ENCODE measurements around the gene PMS1.
"Not testable (repeated sequence)": the region's sequence is repeated elsewhere in the genome, so short reads cannot be mapped to it uniquely, and the experiment has no call there.

PMS1 gene

DNA sequence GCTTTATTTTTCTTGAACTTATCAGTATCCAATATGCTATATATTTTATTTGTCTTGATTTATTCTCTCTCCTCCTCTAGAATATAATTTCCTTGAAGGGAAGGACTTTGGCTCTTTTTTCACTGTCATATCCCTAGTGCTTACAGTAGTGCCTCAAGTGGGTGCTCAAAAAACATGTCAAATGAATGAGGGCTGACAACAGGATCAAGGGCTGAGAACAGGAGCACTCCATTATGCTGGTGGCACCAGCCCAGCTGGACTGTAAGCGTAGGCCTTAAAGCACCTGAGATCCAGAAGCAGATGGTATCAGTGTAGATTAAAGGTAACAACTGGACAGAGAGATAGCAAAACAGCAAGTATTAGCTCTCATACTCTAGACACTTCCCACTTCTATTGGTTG is 46.3 kb downstream of the PMS1 start:
- Mint-ChIP-seq H3K27ac (no peak overlapping the region), H3K4me3 (no peak overlapping the region), H3K4me1 (ENCODE audit: low read depth) (peaks cover 17% of the 10 kb centered on the region), H3K27me3 (no peaks in the 10 kb centered on the region), H3K9me3 (no peaks in the 10 kb centered on the region), H3K36me3 (ENCODE audit: low read depth) (peaks cover 65% of the 10 kb centered on the region)
- DNase-seq: no peak

DNA sequence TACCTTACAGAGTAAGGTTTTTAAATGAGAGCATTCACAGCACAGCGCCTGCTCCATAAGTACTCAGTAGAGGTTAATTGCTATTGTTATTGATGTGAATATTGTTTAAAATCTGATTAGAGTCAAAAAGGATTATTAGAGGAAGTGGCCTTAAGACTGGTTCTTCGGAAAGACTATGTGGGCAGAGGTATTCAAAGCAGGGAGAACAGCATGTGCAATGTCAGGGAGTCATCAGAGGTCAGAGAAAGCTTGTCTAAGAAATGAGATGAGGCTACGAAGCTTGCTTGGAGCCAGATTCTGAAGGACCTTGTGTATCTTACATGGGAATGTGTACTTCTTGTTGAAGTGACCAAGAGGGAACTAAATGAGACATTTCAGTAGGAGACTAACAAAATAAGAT is 49.8 kb downstream of the PMS1 start:
- DNase-seq: no peak
- Mint-ChIP-seq H3K36me3 (ENCODE audit: low read depth) (peaks cover 63% of the 10 kb centered on the region), H3K27me3 (no peaks in the 10 kb centered on the region), H3K4me1 (ENCODE audit: low read depth) (peaks cover 35% of the 10 kb centered on the region), H3K27ac (no peak overlapping the region), H3K4me3 (no peak overlapping the region), H3K9me3 (no peaks in the 10 kb centered on the region)

DNA sequence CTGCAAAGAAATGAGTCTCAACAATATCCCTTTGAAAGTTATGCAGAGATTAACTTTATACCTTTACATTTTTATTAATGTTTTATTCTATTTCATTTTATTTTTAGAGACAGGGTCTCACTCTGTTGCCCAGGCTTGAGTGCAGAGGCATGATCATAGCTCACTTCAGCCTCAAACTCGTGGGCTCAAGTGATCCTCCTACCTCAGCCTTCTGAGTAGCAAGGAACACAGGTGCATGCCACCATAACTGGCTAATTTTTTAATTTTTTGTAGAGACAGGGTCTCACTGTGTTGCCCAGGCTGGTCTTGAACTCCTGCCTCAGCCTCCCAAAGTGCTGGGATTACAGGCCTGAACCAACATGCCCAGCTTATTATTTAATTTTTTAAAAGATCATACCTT is 50.4 kb downstream of the PMS1 start:
- H3K27ac Mint-ChIP-seq: not testable (repeated sequence)

DNA sequence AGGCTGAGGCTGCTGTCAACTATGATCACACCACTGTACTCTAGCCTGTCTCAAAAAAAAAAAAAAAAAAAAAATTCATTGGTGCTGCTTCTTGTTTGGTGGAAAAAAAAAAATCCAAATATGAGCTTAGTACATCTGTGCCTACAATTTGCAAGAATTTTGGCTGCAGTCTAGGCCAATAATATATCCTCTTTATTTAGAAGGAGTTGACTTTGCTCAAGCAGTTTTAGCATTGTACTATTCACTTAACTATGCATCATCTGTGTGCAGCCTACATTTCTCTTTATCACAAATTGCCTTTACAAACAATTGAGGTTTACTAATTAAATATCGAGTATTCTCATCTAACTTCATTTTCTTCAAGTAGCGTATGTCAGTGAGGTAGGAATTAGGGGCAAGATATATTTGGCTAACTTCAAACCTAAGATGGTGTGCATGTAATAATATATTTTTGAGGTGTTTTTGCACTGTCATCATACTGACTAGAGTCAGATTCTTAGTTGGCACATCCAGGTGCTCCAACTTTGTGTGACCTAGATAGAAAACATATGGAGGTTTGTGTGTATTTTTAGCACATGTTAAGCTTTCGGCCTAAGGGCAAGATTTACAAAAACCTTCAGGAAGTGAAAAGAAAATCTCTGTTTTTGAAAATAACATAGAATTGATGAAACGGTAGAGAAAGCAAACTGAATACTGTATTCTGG is 51.8 kb downstream of the PMS1 start:
- Mint-ChIP-seq H3K9me3 (no peaks in the 10 kb centered on the region), H3K27ac (no peak overlapping the region), H3K4me1 (ENCODE audit: low read depth) (peaks cover 25% of the 10 kb centered on the region), H3K27me3 (no peaks in the 10 kb centered on the region), H3K36me3 (ENCODE audit: low read depth) (peaks cover 55% of the 10 kb centered on the region), H3K4me3 (no peak overlapping the region)
- no peak for DNase-seq

More for the DNA sequence above, 50.4 kb downstream of the PMS1 start:
- H3K27me3 Mint-ChIP-seq, H3K4me3 Mint-ChIP-seq, DNase-seq, H3K9me3 Mint-ChIP-seq: not testable (repeated sequence)
- H3K36me3 Mint-ChIP-seq (ENCODE audit: low read depth): peaks cover 62% of the 10 kb centered on the region
- peaks cover 32% of the 10 kb centered on the region for H3K4me1 Mint-ChIP-seq (ENCODE audit: low read depth)

DNA sequence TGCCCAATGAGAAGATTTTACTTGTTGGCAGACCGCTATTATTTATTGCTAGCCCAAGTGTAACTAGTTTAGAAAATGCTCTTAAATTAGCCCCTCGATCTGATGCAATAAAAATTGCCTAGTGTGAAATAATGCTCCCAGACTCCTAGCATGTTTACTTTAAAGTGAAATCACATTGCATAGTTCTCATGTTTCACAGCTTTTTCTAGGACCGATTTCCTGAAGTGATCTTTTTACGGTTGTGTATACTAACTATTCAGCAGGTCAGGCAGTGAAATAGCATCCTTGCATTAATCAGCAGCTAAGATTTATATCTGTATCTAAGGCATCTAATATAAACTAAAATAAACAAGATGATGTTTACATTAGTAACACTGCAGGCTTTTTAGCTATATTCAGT is 52.4 kb downstream of the PMS1 start:
- no peaks in the 10 kb centered on the region for H3K9me3 Mint-ChIP-seq
- H3K27me3 Mint-ChIP-seq: no peaks in the 10 kb centered on the region
- H3K4me3 Mint-ChIP-seq: no peak overlapping the region
- no peak for DNase-seq
- H3K27ac Mint-ChIP-seq: no peak overlapping the region
- H3K4me1 Mint-ChIP-seq (ENCODE audit: low read depth): peaks cover 27% of the 10 kb centered on the region
- H3K36me3 Mint-ChIP-seq (ENCODE audit: low read depth): peaks cover 57% of the 10 kb centered on the region

DNA sequence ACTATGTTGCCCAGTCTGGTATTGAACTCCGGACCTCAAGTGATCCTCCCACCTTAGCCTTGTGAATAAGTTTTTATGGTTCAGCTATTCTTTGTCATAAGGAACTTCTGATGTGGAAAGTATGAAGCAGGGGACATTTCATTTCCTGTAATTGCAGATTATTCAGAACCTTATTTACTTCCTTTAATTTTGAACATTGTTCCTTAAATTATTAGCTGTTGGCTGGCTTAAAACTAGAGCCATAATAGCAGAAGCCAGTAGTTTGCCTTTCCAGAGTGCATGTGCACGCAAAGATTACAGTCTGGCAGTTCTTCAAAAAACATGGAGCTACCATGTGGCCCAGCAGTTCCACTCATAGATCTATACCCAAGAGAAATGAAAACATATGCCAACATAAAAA is 53.1 kb downstream of the PMS1 start:
- Mint-ChIP-seq H3K27me3 (no peaks in the 10 kb centered on the region), H3K9me3 (no peaks in the 10 kb centered on the region), H3K4me1 (ENCODE audit: low read depth) (peaks cover 27% of the 10 kb centered on the region), H3K27ac (peak overlapping the region; percentile 11), H3K36me3 (ENCODE audit: low read depth) (peaks cover 60% of the 10 kb centered on the region), H3K4me3 (no peak overlapping the region)
- DNase-seq: no peak

DNA sequence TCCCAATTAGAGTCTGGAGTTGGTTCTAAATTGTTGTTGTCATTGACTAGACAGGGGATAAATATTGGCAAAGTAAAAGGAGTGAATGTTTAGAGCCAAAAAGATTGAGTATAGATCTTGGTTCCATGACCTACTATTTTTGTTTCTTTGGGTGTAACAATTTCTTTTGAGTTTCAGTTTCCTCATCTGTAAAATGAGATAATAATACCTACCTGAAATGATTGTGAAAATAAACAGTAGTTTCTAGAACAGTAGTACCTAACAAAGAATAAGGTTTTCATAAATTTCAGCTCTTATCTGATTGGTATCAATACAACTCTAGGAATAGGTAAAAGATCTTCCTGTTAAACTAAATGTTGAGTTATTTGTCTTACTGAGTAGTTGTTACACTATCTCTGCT is 56.8 kb downstream of the PMS1 start:
- no peaks in the 10 kb centered on the region for H3K27me3 Mint-ChIP-seq
- H3K27ac Mint-ChIP-seq: peak overlapping the region; percentile 14
- no peaks in the 10 kb centered on the region for H3K9me3 Mint-ChIP-seq
- H3K36me3 Mint-ChIP-seq (ENCODE audit: low read depth): peaks cover 79% of the 10 kb centered on the region
- no peak for DNase-seq
- no peak overlapping the region for H3K4me3 Mint-ChIP-seq
- peaks cover 21% of the 10 kb centered on the region for H3K4me1 Mint-ChIP-seq (ENCODE audit: low read depth)

DNA sequence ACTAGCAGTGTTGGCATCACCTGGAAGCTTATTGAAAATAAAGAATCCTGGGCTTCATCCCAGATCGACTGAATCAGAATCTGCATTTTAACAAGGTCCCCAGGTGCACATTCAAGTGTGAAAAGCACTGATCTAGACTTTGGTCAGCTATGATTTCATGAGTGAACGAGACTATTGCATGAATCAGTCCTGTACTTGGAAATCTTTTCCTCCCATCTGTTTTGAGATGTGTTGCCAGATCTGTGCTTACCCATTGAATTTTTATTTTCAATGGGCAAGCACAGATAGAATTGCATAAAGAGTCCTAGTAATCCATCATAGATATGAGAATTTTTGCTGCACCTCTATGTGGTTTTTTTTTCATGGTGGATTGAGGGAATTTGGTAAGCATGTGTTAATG is 64.0 kb downstream of the PMS1 start:
- no peaks in the 10 kb centered on the region for H3K27me3 Mint-ChIP-seq

DNA sequence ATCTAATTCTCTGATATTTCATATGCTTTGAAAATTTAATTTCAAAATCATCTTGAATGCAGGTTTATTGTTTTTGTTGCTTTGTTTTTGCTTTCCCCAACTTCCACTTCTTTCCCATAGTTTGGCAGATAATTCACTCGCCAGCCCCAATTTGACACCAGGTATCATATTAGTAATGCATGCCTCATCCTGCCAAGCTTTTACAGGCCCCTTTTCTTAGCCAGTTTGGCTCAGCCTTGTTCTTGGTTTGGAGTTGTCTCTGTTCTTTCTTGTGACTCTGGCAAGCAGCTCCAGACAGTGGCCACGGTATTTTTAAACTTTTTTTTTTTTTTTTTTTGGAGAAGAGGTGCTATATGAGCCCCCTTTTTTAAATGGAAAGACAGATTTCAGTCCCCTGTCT is 65.3 kb downstream of the PMS1 start:
- Mint-ChIP-seq H3K4me1 (ENCODE audit: low read depth) (peaks cover 5% of the 10 kb centered on the region), H3K27me3 (no peaks in the 10 kb centered on the region), H3K4me3 (no peak overlapping the region), H3K27ac (no peak overlapping the region), H3K9me3 (no peaks in the 10 kb centered on the region), H3K36me3 (ENCODE audit: low read depth) (peaks cover 86% of the 10 kb centered on the region)
- DNase-seq: no peak

More for the DNA sequence above, 64.0 kb downstream of the PMS1 start:
- DNase-seq: no peak
- H3K36me3 Mint-ChIP-seq (ENCODE audit: low read depth): peaks cover 90% of the 10 kb centered on the region
- no peaks in the 10 kb centered on the region for H3K9me3 Mint-ChIP-seq
- no peak overlapping the region for H3K27ac Mint-ChIP-seq
- H3K4me3 Mint-ChIP-seq: no peak overlapping the region
- H3K4me1 Mint-ChIP-seq (ENCODE audit: low read depth): peaks cover 2% of the 10 kb centered on the region

DNA sequence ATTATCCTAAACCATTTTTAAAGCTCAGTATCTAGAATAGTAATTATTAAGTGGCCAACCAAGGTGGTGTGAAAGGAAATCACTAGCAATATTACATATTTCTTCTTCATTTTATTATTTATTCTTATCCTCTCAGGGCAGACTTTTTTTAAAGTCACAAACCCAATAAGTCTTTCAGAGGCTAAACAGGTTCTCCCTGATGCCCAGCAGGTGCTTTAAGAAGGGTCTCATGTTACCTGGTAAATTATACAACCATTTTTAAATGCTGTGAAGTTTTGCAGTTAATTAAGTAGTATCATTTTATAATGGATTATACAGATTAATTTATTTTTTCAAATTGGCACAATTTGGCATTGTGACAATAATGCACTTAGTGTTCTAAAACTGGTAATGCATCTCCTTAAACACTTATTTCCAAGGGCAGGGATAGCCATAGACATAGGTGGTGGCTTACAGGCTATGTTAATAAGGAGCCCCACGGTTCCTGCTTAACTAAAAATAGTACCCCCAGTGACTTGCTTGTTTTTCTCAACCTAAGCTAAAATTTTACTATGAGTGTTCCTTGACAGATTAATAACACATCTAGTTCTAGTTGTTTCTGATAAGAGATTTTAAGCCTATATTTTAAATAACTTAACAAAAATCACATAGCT is 67.0 kb downstream of the PMS1 start:
- peaks cover 11% of the 10 kb centered on the region for H3K4me1 Mint-ChIP-seq (ENCODE audit: low read depth)
- no peak for DNase-seq
- H3K4me3 Mint-ChIP-seq: no peak overlapping the region
- H3K9me3 Mint-ChIP-seq: no peaks in the 10 kb centered on the region
- H3K27me3 Mint-ChIP-seq: no peaks in the 10 kb centered on the region
- peaks cover 86% of the 10 kb centered on the region for H3K36me3 Mint-ChIP-seq (ENCODE audit: low read depth)
- H3K27ac Mint-ChIP-seq: no peak overlapping the region

DNA sequence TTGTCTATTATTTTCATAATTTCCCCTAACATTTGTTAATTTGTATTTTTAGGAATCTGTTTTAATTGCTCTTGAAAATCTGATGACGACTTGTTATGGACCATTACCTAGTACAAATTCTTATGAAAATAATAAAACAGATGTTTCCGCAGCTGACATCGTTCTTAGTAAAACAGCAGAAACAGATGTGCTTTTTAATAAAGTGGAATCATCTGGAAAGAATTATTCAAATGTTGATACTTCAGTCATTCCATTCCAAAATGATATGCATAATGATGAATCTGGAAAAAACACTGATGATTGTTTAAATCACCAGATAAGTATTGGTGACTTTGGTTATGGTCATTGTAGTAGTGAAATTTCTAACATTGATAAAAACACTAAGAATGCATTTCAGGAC is 69.9 kb downstream of the PMS1 start:
- Mint-ChIP-seq H3K36me3 (ENCODE audit: low read depth) (peaks cover 86% of the 10 kb centered on the region), H3K27me3 (no peaks in the 10 kb centered on the region), H3K4me3 (no peak overlapping the region), H3K27ac (peak overlapping the region; percentile 76), H3K4me1 (ENCODE audit: low read depth) (peaks cover 9% of the 10 kb centered on the region), H3K9me3 (no peaks in the 10 kb centered on the region)
- DNase-seq: no peak

DNA sequence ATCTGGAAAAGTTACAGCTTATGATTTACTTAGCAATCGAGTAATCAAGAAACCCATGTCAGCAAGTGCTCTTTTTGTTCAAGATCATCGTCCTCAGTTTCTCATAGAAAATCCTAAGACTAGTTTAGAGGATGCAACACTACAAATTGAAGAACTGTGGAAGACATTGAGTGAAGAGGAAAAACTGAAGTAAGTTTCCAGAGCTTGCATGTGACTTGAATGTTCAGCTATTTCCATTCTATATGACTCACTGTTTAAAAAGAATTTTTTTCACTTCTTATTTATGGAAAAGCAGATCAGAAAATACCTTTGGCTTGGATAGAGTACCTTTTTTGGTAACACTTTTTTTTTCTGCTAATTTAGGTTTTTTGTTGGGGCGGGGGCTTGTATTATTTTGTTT is 70.7 kb downstream of the PMS1 start:
- Mint-ChIP-seq H3K36me3 (ENCODE audit: low read depth) (peaks cover 86% of the 10 kb centered on the region), H3K27ac (peak overlapping the region; percentile 76), H3K27me3 (no peaks in the 10 kb centered on the region), H3K4me1 (ENCODE audit: low read depth) (peaks cover 9% of the 10 kb centered on the region), H3K9me3 (no peaks in the 10 kb centered on the region), H3K4me3 (no peak overlapping the region)
- no peak for DNase-seq

DNA sequence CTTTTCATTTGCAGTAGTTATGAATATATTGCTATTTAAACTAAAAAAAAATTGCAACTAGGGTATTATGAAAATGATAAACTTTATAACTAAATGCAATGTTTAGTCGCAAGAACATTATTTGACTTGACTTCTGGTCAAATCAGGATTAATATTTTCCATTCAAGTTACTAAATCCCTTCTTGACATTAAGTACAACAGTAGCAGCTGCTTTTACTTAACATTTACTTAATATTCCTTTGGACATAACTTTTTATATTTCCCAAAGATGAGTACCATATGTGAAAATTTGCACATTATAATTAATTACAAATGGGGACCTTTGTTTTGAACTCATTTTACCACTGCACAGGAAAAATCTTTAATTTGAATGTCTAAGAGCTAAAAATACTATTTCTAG is 74.0 kb downstream of the PMS1 start:
- DNase-seq: no peak
- Mint-ChIP-seq H3K27ac (no peak overlapping the region), H3K4me3 (no peak overlapping the region), H3K27me3 (no peaks in the 10 kb centered on the region), H3K9me3 (no peaks in the 10 kb centered on the region), H3K4me1 (ENCODE audit: low read depth) (peaks cover 9% of the 10 kb centered on the region), H3K36me3 (ENCODE audit: low read depth) (peaks cover 88% of the 10 kb centered on the region)

DNA sequence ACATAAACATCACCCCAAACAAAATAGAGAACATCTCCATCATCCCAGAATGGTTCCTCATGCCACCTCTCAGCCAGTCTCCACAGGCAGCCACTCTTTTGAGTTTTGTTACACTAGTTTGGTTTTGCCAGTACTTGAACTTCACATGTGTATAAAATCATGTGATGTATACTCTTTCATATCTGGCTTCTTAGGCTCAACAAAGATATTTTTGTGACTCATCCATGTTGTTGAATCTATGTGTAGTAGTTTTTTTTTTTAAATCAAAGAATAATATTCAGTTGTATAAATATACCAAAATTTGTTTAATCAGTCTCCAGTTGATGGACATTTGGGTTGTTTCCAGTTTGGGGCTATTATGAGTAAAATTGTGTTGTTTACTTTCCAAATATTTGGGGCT is 75.9 kb downstream of the PMS1 start:
- H3K27ac Mint-ChIP-seq: no peak overlapping the region
- no peak for DNase-seq
- H3K4me3 Mint-ChIP-seq: no peak overlapping the region
- no peaks in the 10 kb centered on the region for H3K4me1 Mint-ChIP-seq (ENCODE audit: low read depth)
- H3K27me3 Mint-ChIP-seq: no peaks in the 10 kb centered on the region
- no peaks in the 10 kb centered on the region for H3K9me3 Mint-ChIP-seq
- peaks cover 84% of the 10 kb centered on the region for H3K36me3 Mint-ChIP-seq (ENCODE audit: low read depth)

DNA sequence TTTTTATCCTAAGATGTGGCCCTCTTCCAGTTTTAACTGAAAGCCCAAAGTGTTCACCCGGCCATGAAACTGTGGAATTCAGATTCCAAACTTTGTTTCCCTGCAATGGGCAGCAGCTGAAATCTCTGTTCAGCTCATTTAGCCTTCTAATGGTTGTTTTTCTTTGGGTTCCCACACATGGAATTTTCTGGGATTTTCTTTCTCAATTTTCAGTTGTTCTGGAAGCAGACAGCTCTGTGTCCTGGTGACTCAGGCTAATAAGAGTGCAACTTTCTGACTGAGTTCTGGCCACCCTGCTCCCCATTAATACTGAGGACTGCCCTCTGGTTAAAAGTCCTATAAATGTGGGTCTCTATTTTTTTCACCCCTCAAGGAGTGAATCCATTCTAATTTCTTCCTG is 78.5 kb downstream of the PMS1 start:
- no peaks in the 10 kb centered on the region for H3K9me3 Mint-ChIP-seq

More for the DNA sequence above, 78.5 kb downstream of the PMS1 start:
- Mint-ChIP-seq H3K27ac (no peak overlapping the region), H3K27me3 (no peaks in the 10 kb centered on the region), H3K36me3 (ENCODE audit: low read depth) (peaks cover 84% of the 10 kb centered on the region), H3K4me1 (ENCODE audit: low read depth) (no peaks in the 10 kb centered on the region), H3K4me3 (no peak overlapping the region)
- DNase-seq: no peak

Data from activated T-cell treated with anti-CD3 and anti-CD28 coated beads, Interleukin-2, amount 50 U/mL, for 24 hours (primary cell).